Endothelial cell of umbilical vein (primary cell): ENCODE results near the gene FSD2. TPM values are rescaled to one million over a fixed set of nuclear protein-coding genes. Genes with fewer than 3 reads are reported as not detected.
"Not testable (repeated sequence)": the region's sequence is repeated elsewhere in the genome, so short reads cannot be mapped to it uniquely, and the experiment has no call there.

ENCODE experiments used
- BruUV-seq: library from RNA; stranded (reverse); fragments of 400-500 nt; replicated peaks from 2 replicates; lab custom pipeline; 2021; lab: Mats Ljungman, UMichigan
- CTCF ChIA-PET: fragments of 300-600, 350-600 bp; sonication (Branson Sonifier 250); formaldehyde crosslinking; loops from one replicate; lab custom pipeline; 2021; ENCODE audit warnings: antibody characterized with exemption, inconsistent platforms; lab: Charles Lee
- POLR2A ChIA-PET: fragments of 300-600, 350-600 bp; sonication (Branson Sonifier 250); formaldehyde crosslinking; loops from one replicate; lab custom pipeline; 2021; ENCODE audit warnings: antibody characterized with exemption, inconsistent platforms; lab: Charles Lee
- DNase-seq: peaks from one replicate; pipeline ENCODE4 v3.0.0-alpha.2; 2011; ENCODE audit warnings: low read depth, low spot score
- FAIRE-seq: peaks from 2 replicates; lab custom pipeline; 2011; peaks lifted over from hg19 to GRCh38; lab: Jason Lieb, UNC
- H2AFZ ChIP-seq: 2 replicates; pipeline ENCODE4 v1.6.0; 2012; ENCODE audit warnings: low read depth, low read length, control low read depth, inconsistent platforms
- H3K27ac ChIP-seq: 2 replicates; pipeline ENCODE4 v1.5.1; 2011; ENCODE audit warnings: low read depth, mild to moderate bottlenecking, control low read depth, low read length, moderate library complexity; ENCODE audit not compliant: insufficient read depth
- H3K27me3 ChIP-seq, 2 experiments: 2 replicates each; pipeline versions ENCODE4 v1.6.0 to v1.6.1; 2011; ENCODE audit warnings: low read length in 2 of 2, mixed read lengths in 1 of 2; ENCODE audit not compliant: control insufficient read depth in 2 of 2, insufficient read depth in 2 of 2
- H3K36me3 ChIP-seq, 2 experiments: 2 replicates in 1 of 2; 3 replicates in 1 of 2; pipeline ENCODE4 v1.5.1; 2011; ENCODE audit warnings: low read length in 2 of 2, mild to moderate bottlenecking in 1 of 2, moderate library complexity in 1 of 2; ENCODE audit not compliant: control insufficient read depth in 2 of 2, insufficient read depth in 2 of 2; ENCODE audit errors: extremely low read depth in 1 of 2
- H3K4me1 ChIP-seq: 3 replicates; pipeline ENCODE4 v1.5.1; 2011; ENCODE audit warnings: mild to moderate bottlenecking, low read length; ENCODE audit not compliant: control insufficient read depth, insufficient read depth; ENCODE audit errors: extremely low read depth
- H3K4me2 ChIP-seq: 2 replicates; pipeline ENCODE4 v1.6.1; 2011; ENCODE audit warnings: low read length, control low read depth, mixed read lengths; ENCODE audit not compliant: insufficient read depth
- H3K4me3 ChIP-seq, 3 experiments: fragments of 200-600 bp in 1 of 3; sonication (generic), shearing (Covaris generic) in 1 of 3; replicated peaks in 1 of 3; 2 replicates each; pipeline ENCODE4 v1.5.1; 2011 to 2016; ENCODE audit warnings: control low read depth in 3 of 3, low read length in 3 of 3, mild to moderate bottlenecking in 2 of 3, inconsistent platforms in 1 of 3, low read depth in 1 of 3, moderate library complexity in 1 of 3; ENCODE audit not compliant: insufficient read depth in 1 of 3
- H3K79me2 ChIP-seq: 2 replicates; pipeline ENCODE4 v1.6.0; 2012; ENCODE audit warnings: low read length, inconsistent platforms; ENCODE audit not compliant: control insufficient read depth, insufficient read depth
- H3K9ac ChIP-seq: replicated peaks from 2 replicates; pipeline ENCODE3; 2011; ENCODE audit warnings: low read length, control low read depth; ENCODE audit not compliant: insufficient read depth; ENCODE audit errors: extremely low read depth
- H3K9me1 ChIP-seq: replicated peaks from 3 replicates; pipeline ENCODE4 v1.6.0; 2011; ENCODE audit warnings: mild to moderate bottlenecking, low read length; ENCODE audit not compliant: control insufficient read depth, insufficient read depth; ENCODE audit errors: extremely low read depth
- H3K9me3 ChIP-seq: replicated peaks from 2 replicates; pipeline ENCODE4 v1.5.1; 2012; ENCODE audit warnings: low read length, inconsistent platforms; ENCODE audit not compliant: control insufficient read depth, insufficient read depth
- H4K20me1 ChIP-seq: replicated peaks from 2 replicates; pipeline ENCODE3; 2011; ENCODE audit warnings: mild to moderate bottlenecking, low read length; ENCODE audit not compliant: control insufficient read depth, insufficient read depth; ENCODE audit errors: extremely low read depth
- CTCF ChIP-seq, 2 donors: IDR thresholded peaks; 1 replicate in 1 of 2; 2 replicates in 1 of 2; pipeline ENCODE4 v1.5.1; 2011; ENCODE audit warnings: low read length in 2 of 2, mild to moderate bottlenecking in 2 of 2, moderate library complexity in 2 of 2, control low read depth in 1 of 2, inconsistent platforms in 1 of 2, low read depth in 1 of 2; ENCODE audit not compliant: insufficient read depth in 1 of 2; ENCODE audit errors: extremely low read depth in 1 of 2
- EZH2 ChIP-seq: IDR thresholded peaks from 2 replicates; pipeline ENCODE4 v1.6.1; 2012; ENCODE audit warnings: borderline replicate concordance, low read depth, mild to moderate bottlenecking, moderate library complexity, low read length, inconsistent platforms; ENCODE audit not compliant: severe bottlenecking
- FOS ChIP-seq: IDR thresholded peaks from 2 replicates; pipeline ENCODE4 v1.6.1; 2011; ENCODE audit warnings: mild to moderate bottlenecking, low read length, moderate library complexity, borderline replicate concordance; ENCODE audit not compliant: insufficient read depth
- GATA2 ChIP-seq: IDR thresholded peaks from 2 replicates; pipeline ENCODE4 v1.7.0; 2011; ENCODE audit warnings: low read depth, mild to moderate bottlenecking, moderate library complexity, mixed read lengths, low read length; ENCODE audit not compliant: insufficient read length, insufficient read depth
- JUN ChIP-seq: IDR thresholded peaks from 2 replicates; pipeline ENCODE4 v1.6.1; 2011; ENCODE audit warnings: borderline replicate concordance, low read depth; ENCODE audit not compliant: insufficient read length, insufficient read depth
- MYC ChIP-seq: IDR thresholded peaks from one replicate; pipeline ENCODE4 v1.6.1; 2011; ENCODE audit warnings: mild to moderate bottlenecking, low read depth, low read length
- POLR2A ChIP-seq: IDR thresholded peaks from 2 replicates; pipeline ENCODE4 v1.6.1; 2012; ENCODE audit warnings: low read depth, mild to moderate bottlenecking, control low read depth, low read length
- POLR2AphosphoS5 ChIP-seq: IDR thresholded peaks from 2 replicates; pipeline ENCODE4 v1.6.1; 2012; ENCODE audit warnings: low read depth, mild to moderate bottlenecking, control low read depth, low read length, moderate library complexity; ENCODE audit not compliant: insufficient read depth
- dilution Hi-C: fragments of 300-500 bp; cut with MboI; formaldehyde crosslinking; loops from one replicate; pipeline ENCODE4 v1.15.0; 2019; ENCODE audit warnings: low sequenced_read_pairs; ENCODE audit not compliant: extremely low pct_ligation_motif_present
- intact Hi-C: fragments of 100-400 bp; cut with micrococcal nuclease; formaldehyde crosslinking; loops from one replicate; pipeline ENCODE4 v1.10.0; 2022
- polyA plus RNA-seq, 4 experiments: library from polyadenylated mRNA; depleted of rRNA in 3 of 4; stranded (reverse) in 3 of 4; unstranded in 1 of 4; fragments of >200 nt; gene quantifications; 2 replicates each; pipeline versions ENCODE4 v1.2.1 to v1.2.3, GENCODE V29; 2011 to 2012; ENCODE audit warnings: missing spikeins in 1 of 4
- total RNA-seq: library from RNA; stranded (reverse); gene quantifications from 2 replicates; pipeline ENCODE4 v1.2.3, GENCODE V29; 2021
- TF ChIP-seq, protein P1 (sequence below): IDR thresholded peaks from 2 replicates; pipeline ENCODE4 v1.6.1; 2011; ENCODE audit not compliant: insufficient read depth, insufficient read length

The FSD2 gene
- total and polyA plus RNA-seq, 2 donors (not counting 3 experiments of a cell fraction or from before 2014, with no cell fraction given): not detected

DNA sequence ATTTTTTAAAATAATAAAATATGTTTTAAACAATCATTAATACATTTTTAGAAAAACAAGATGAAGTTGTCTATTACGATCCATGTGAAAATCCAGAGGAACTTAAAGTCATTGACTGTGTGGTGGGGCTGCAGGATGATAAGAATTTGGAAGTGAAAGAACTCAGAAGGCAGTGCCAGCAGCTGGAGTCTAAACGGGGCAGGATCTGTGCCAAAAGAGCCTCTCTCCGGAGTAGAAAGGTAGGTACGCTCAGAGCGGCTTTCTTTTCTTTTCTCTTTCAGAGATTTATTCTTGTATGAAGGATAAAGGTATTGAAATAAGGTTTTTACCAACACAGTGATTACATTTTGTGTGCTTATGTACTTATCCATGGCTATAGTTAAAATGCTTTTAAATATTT lies 17.2 kb upstream of the FSD2 start:
- H3K9me3 ChIP-seq: no peaks in the 10 kb centered on the region
- no peaks in the 10 kb centered on the region for H3K79me2 ChIP-seq
- H3K4me2 ChIP-seq: no peak overlapping the region
- TF ChIP-seq JUN: no peak
- no peak for TF ChIP-seq CTCF (IDR thresholded peaks at IDR 0.05; ENCODE audit: extremely low read depth in 1 of 2, insufficient read depth in 1 of 2, low read depth in 1 of 2, low read length in 2 of 2)
- TF ChIP-seq, protein P1, sequence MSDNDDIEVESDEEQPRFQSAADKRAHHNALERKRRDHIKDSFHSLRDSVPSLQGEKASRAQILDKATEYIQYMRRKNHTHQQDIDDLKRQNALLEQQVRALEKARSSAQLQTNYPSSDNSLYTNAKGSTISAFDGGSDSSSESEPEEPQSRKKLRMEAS: no peak
- no peak for TF ChIP-seq POLR2AphosphoS5
- no peak for TF ChIP-seq MYC
- TF ChIP-seq FOS: no peak
- no peak for TF ChIP-seq POLR2A
- no peak for TF ChIP-seq EZH2
- no peak for TF ChIP-seq GATA2
- no peak overlapping the region for H3K9ac ChIP-seq
- DNase-seq: no peak
- H3K4me3 ChIP-seq: no peak overlapping the region
- dilution Hi-C loops (no loop called here), intact Hi-C loops (no loop called here)
- peaks cover 6 to 12% of the 10 kb centered on the region in 2 experiments for H3K36me3 ChIP-seq
- no peak for FAIRE-seq
- no TSS peak for BruUV-seq
- no peaks in the 10 kb centered on the region for H3K27me3 ChIP-seq
- H4K20me1 ChIP-seq: no peaks in the 10 kb centered on the region
- CTCF ChIA-PET: no interaction called here
- H2AFZ ChIP-seq: no peak overlapping the region
- no peak overlapping the region for H3K27ac ChIP-seq
- no peaks in the 10 kb centered on the region for H3K4me1 ChIP-seq
- H3K9me1 ChIP-seq: no peaks in the 10 kb centered on the region
- POLR2A ChIA-PET: no interaction called here

- dilution Hi-C loops, FAIRE-seq, H3K4me1 ChIP-seq, H3K4me3 ChIP-seq, H3K27ac ChIP-seq, H3K4me2 ChIP-seq, H3K9ac ChIP-seq, H3K79me2 ChIP-seq, BruUV-seq, H2AFZ ChIP-seq, CTCF ChIA-PET, H4K20me1 ChIP-seq, POLR2A ChIA-PET, H3K9me3 ChIP-seq, intact Hi-C loops, H3K9me1 ChIP-seq, H3K27me3 ChIP-seq, DNase-seq: not testable (repeated sequence)
- H3K36me3 ChIP-seq: peaks cover 7 to 12% of the 10 kb centered on the region in 2 experiments
Observed at GRCh38 chr15:82821851-82822250, 16.0 kb upstream of the FSD2 start.

GRCh38 chr15:82821396-82821795 lies 15.5 kb upstream of the FSD2 start:
- H2AFZ ChIP-seq, H3K79me2 ChIP-seq, FAIRE-seq, dilution Hi-C loops, BruUV-seq, H3K27ac ChIP-seq, H3K9me1 ChIP-seq, H3K4me3 ChIP-seq, H3K9ac ChIP-seq, H3K9me3 ChIP-seq, H3K4me2 ChIP-seq, H3K27me3 ChIP-seq, H4K20me1 ChIP-seq, DNase-seq, CTCF ChIA-PET, H3K4me1 ChIP-seq, POLR2A ChIA-PET, intact Hi-C loops: not testable (repeated sequence)
- H3K36me3 ChIP-seq: peaks cover 7 to 13% of the 10 kb centered on the region in 2 experiments
